Measurements from ENCODE around the gene KRT23.

KRT23 gene, protein sequence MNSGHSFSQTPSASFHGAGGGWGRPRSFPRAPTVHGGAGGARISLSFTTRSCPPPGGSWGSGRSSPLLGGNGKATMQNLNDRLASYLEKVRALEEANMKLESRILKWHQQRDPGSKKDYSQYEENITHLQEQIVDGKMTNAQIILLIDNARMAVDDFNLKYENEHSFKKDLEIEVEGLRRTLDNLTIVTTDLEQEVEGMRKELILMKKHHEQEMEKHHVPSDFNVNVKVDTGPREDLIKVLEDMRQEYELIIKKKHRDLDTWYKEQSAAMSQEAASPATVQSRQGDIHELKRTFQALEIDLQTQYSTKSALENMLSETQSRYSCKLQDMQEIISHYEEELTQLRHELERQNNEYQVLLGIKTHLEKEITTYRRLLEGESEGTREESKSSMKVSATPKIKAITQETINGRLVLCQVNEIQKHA

DNA sequence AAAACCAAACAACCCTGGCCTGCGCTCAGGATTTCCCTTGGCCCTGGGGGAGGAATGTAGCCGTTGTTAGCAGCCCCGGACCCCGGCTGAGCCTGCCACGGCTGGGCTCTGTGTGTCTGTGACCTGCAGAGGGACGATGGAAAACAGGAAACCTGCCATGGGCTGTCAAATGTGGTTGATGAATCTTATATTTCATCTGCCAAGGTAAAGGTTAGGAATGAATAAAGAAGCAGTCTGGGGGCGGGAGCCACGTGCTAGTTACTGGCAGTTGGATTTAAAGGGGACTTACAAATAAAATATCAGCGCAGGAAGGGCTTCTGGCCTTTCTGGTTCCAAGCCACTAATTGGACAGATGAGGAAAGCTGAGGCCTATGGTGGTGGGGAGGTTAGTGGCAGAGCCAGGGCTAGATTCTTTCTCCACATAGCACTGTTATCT is at the start of gene KRT23:
Gene KRT23 (minus strand): TSS at position 263 of the 436 bp plus-strand sequence. CDS start 1,043 bp downstream, outside the sequence.
- DNase-seq (ENCODE audit: low read depth): no peak

DNA sequence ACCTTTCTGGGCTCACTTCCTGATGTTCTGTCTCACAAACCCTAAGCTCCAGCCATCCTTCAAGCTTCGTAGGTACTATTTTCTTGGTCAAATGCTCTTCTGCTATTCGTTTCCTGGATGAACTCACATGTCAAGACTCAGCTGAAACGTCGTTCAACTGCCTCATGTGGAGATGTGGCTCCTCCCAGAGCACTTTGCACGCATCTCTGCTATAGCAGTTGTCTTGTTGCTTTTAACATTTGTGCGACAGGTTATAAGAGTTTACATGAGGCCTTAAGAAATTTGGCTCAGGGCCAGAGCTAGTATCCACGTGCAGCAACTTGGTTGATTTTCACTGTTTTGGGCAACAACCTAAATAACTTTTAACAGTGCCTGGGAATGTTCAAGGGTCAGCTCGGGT is 49.5 kb upstream of the KRT23 start:
- no peak overlapping the region for H3K4me3 ChIP-seq (ENCODE audit: low read length)
- DNase-seq (ENCODE audit: low read depth): no peak
- TF ChIP-seq, protein P1, sequence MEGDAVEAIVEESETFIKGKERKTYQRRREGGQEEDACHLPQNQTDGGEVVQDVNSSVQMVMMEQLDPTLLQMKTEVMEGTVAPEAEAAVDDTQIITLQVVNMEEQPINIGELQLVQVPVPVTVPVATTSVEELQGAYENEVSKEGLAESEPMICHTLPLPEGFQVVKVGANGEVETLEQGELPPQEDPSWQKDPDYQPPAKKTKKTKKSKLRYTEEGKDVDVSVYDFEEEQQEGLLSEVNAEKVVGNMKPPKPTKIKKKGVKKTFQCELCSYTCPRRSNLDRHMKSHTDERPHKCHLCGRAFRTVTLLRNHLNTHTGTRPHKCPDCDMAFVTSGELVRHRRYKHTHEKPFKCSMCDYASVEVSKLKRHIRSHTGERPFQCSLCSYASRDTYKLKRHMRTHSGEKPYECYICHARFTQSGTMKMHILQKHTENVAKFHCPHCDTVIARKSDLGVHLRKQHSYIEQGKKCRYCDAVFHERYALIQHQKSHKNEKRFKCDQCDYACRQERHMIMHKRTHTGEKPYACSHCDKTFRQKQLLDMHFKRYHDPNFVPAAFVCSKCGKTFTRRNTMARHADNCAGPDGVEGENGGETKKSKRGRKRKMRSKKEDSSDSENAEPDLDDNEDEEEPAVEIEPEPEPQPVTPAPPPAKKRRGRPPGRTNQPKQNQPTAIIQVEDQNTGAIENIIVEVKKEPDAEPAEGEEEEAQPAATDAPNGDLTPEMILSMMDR (conservative IDR thresholded peaks at IDR 0.05; ENCODE audit: low read depth, low read length): no peak

More for the DNA sequence above, at the start of gene KRT23:
- no peak within 1 kb of the TSS for H3K4me3 ChIP-seq (ENCODE audit: low read length)
- TF ChIP-seq, protein P1 (conservative IDR thresholded peaks at IDR 0.05; ENCODE audit: low read depth, low read length): no peak

DNA sequence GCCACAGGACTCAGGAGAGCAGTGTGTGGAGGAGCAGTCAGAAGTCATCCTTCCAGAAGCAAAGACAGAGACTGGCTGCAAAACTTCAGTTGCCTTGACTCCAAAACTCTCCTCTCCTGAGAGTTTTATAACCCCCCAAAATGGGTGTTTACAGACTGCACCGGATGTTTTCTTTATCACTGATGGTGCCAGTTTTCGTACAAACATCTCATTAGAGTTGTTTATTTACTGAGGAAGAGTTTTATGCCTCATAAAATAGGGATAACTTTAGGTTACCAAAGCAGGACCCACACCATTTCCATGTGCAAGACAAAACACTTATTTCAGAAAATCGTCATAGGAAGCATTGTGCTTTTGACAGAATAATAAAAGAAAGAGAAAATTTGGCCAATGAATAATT is 46.8 kb upstream of the KRT23 start, which contains the start of gene KRT40:
Gene KRT40 (minus strand): TSS at position 101 of the 400 bp plus-strand sequence. CDS start 53 bp downstream, at position 48.
- no peak for DNase-seq (ENCODE audit: low read depth)
- TF ChIP-seq, protein P1 (conservative IDR thresholded peaks at IDR 0.05; ENCODE audit: low read depth, low read length): no peak
- H3K4me3 ChIP-seq (ENCODE audit: low read length): no peak within 1 kb of the TSS

DNA sequence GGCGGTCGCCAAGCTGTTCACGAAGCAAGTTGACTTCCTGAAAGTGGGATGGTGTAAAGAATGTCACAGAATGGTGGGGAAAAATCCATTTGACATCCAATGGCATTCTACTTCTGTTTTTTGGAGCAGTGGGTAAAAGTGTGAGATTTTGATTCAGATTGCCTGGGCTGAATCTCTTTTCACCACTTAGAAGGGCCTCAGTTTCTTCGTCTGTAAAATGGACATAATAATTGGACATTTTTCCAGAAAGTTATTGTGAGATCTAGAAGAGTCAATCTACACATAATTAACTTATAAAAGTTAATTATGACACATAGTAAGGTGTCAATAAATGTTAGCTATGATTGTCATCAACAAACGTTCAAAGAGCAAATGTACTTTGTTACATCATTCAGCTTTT is 43.7 kb upstream of the KRT23 start:
- no peak overlapping the region for H3K4me3 ChIP-seq (ENCODE audit: low read length)
- DNase-seq (ENCODE audit: low read depth): no peak
- TF ChIP-seq, protein P1 (conservative IDR thresholded peaks at IDR 0.05; ENCODE audit: low read depth, low read length): no peak

DNA sequence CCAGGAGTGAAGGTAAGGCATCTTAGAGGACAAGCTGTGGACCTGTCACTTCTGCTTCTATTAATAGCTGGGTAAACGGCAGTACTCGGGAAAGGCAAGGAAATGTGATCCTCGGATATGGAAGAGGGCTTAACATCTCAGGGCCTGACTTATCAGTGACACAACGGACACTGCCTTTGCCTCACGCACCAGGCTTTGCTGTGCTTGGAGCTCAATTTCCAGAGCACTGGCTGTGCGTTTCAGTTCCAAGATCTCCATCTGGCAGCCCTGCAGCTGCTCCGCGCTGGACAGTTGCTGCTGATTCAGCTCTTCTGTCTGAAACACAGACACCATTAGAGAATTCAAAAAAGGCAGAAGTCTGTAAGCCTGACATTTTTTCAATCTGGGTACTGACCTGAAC is 43.1 kb upstream of the KRT23 start:
- H3K4me3 ChIP-seq (ENCODE audit: low read length): no peak overlapping the region
- TF ChIP-seq, protein P1 (conservative IDR thresholded peaks at IDR 0.05; ENCODE audit: low read depth, low read length): no peak
- no peak for DNase-seq (ENCODE audit: low read depth)

DNA sequence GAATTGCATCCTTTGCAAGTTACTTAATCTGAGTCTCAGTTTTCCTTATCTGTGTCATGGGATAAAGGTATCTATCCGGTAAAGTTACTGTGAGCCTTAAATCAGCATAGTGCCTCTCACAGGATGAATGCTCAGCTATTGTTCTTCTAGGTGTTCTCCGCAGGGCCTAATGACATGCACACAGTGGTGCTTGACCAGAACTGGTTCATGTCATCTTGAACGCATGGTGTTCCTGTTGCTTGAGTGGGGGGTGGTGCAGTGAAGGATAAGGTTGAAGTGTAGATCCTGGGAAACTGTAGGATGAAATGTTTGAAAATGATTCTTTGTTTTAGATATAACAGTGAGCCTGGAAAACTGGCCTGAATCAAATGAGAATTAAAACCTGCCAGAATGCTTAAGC is 42.7 kb upstream of the KRT23 start:
- DNase-seq (ENCODE audit: low read depth): no peak
- TF ChIP-seq, protein P1 (conservative IDR thresholded peaks at IDR 0.05; ENCODE audit: low read depth, low read length): no peak
- H3K4me3 ChIP-seq (ENCODE audit: low read length): no peak overlapping the region
